Smooth muscle cell (in vitro differentiated cells): ENCODE results near the gene SCRN2. TPM values are rescaled to one million over a fixed set of nuclear protein-coding genes. Genes with fewer than 3 reads are reported as not detected.

ENCODE experiments used
- DNase-seq: peaks from one replicate; lab custom pipeline; 2025; ENCODE audit not compliant: unreplicated experiment; lab: John Stamatoyannopoulos, UW
- H2AFZ ChIP-seq: fragments of 200-600 bp; sonication (generic); 2 replicates; pipeline ENCODE4 v1.6.0; 2016; ENCODE audit warnings: antibody characterized with exemption, low read depth, mild to moderate bottlenecking
- H3F3A ChIP-seq: fragments of 200-600 bp; sonication (generic); 2 replicates; pipeline ENCODE4 v1.6.0; 2017; ENCODE audit warnings: antibody characterized with exemption, low read depth
- H3K27ac ChIP-seq: fragments of 200-600 bp; sonication (generic); 2 replicates; pipeline ENCODE4 v1.5.1; 2016; ENCODE audit warnings: low read depth, mild to moderate bottlenecking
- H3K27me3 ChIP-seq: fragments of 200-600 bp; sonication (generic); 2 replicates; pipeline ENCODE4 v1.6.1; 2016; ENCODE audit warnings: low read depth, mild to moderate bottlenecking
- H3K36me3 ChIP-seq: fragments of 200-600 bp; sonication (generic); 2 replicates; pipeline ENCODE4 v1.5.1; 2016; ENCODE audit warnings: low read depth
- H3K4me1 ChIP-seq: fragments of 200-600 bp; sonication (generic); 2 replicates; pipeline ENCODE4 v1.5.1; 2016; ENCODE audit warnings: low read depth
- H3K4me2 ChIP-seq: fragments of 200-600 bp; sonication (generic); 2 replicates; pipeline ENCODE4 v1.6.0; 2016; ENCODE audit warnings: mild to moderate bottlenecking
- H3K4me3 ChIP-seq: fragments of 200-600 bp; sonication (generic); 2 replicates; pipeline ENCODE4 v1.5.1; 2016; ENCODE audit warnings: mild to moderate bottlenecking
- H3K79me2 ChIP-seq: fragments of 200-600 bp; sonication (generic); 2 replicates; pipeline ENCODE4 v1.6.0; 2016; ENCODE audit warnings: low read depth, mild to moderate bottlenecking
- H3K9ac ChIP-seq: fragments of 200-600 bp; sonication (generic); 2 replicates; pipeline ENCODE4 v1.6.0; 2016; ENCODE audit warnings: low read depth
- H3K9me3 ChIP-seq: fragments of 200-600 bp; sonication (generic); replicated peaks from 2 replicates; pipeline ENCODE4 v1.5.1; 2016; ENCODE audit warnings: low read depth
- H4K20me1 ChIP-seq: fragments of 200-600 bp; sonication (generic); 2 replicates; pipeline ENCODE4 v1.6.0; 2016; ENCODE audit warnings: low read depth
- CTCF ChIP-seq: fragments of 200-600 bp; sonication (generic); IDR thresholded peaks from 2 replicates; pipeline ENCODE4 v1.5.1; 2017; ENCODE audit warnings: borderline replicate concordance, mild to moderate bottlenecking, antibody characterized with exemption; ENCODE audit not compliant: insufficient read depth, poor library complexity, severe bottlenecking
- WGBS: methylation state at CpG from one replicate; pipeline ENCODE4 v1.1.7; 2016; ENCODE audit warnings: low lambda C conversion rate; 5-methylcytosine and 5-hydroxymethylcytosine counted together
- polyA plus RNA-seq: library from polyadenylated mRNA; unstranded; fragments of >200 nt; fragmentation: Nextera tagmentation; extraction: Ambion mirVana; gene quantifications from 2 replicates; pipeline ENCODE4 v1.2.1, GENCODE V29; 2016
- total RNA-seq: library from RNA; depleted of rRNA; stranded (reverse); fragments of >200 nt; gene quantifications from 2 replicates; pipeline ENCODE4 v1.2.3, GENCODE V29; 2014

SCRN2 gene
- total and polyA plus RNA-seq, 2 experiments from 2014 or later = 16.0 to 49.4 TPM

- peaks cover 17% of the 10 kb centered on the region for H3K4me1 ChIP-seq
- peaks cover 17% of the 10 kb centered on the region for H3K79me2 ChIP-seq
- H3K9ac ChIP-seq = no peak overlapping the region
- no peaks in the 10 kb centered on the region for H3K27me3 ChIP-seq
- no peak for TF ChIP-seq CTCF
- no peak for DNase-seq
- H3K4me2 ChIP-seq = peak overlapping the region; percentile 84
- no peak overlapping the region for H3K27ac ChIP-seq
- H3F3A ChIP-seq = peaks cover 7% of the 10 kb centered on the region
- H3K4me3 ChIP-seq = peak overlapping the region; percentile 72
- peaks cover 8% of the 10 kb centered on the region for H4K20me1 ChIP-seq
- H3K36me3 ChIP-seq = no peaks in the 10 kb centered on the region
- H2AFZ ChIP-seq = peak overlapping the region; percentile 68
- WGBS = 70% methylated on average over 16 of the region's 16 CpGs
- H3K9me3 ChIP-seq = no peaks in the 10 kb centered on the region
Measured at GRCh38 chr17:47841488-47842291, 617 bp upstream of the SCRN2 start.

- peaks cover 9% of the 10 kb centered on the region for H3K79me2 ChIP-seq
- peak overlapping the region; percentile 84 for H3K4me2 ChIP-seq
- no peak for DNase-seq
- H4K20me1 ChIP-seq = no peaks in the 10 kb centered on the region
- H3K9me3 ChIP-seq = no peaks in the 10 kb centered on the region
- no peaks in the 10 kb centered on the region for H3K36me3 ChIP-seq
- 66% methylated on average over 17 of the region's 17 CpGs for WGBS
- H3K27ac ChIP-seq = no peak overlapping the region
- peak overlapping the region; percentile 55 for H3K9ac ChIP-seq
- peaks cover 7% of the 10 kb centered on the region for H3F3A ChIP-seq
- TF ChIP-seq CTCF = no peak
- H3K4me3 ChIP-seq = peak overlapping the region; percentile 72
- peaks cover 7% of the 10 kb centered on the region for H3K4me1 ChIP-seq
- H2AFZ ChIP-seq = peak overlapping the region; percentile 68
- no peaks in the 10 kb centered on the region for H3K27me3 ChIP-seq
Measured at GRCh38 chr17:47840001-47840741, 902 bp downstream of the SCRN2 start.

- H2AFZ ChIP-seq = no peak overlapping the region
- H3K4me3 ChIP-seq = no peak overlapping the region
- no peak overlapping the region for H3K9ac ChIP-seq
- no peaks in the 10 kb centered on the region for H3K27me3 ChIP-seq
- no peak for TF ChIP-seq CTCF
- H3K36me3 ChIP-seq = no peaks in the 10 kb centered on the region
- H3K27ac ChIP-seq = no peak overlapping the region
- no peaks in the 10 kb centered on the region for H3K9me3 ChIP-seq
- no peak for DNase-seq
- H4K20me1 ChIP-seq = no peaks in the 10 kb centered on the region
- H3K4me1 ChIP-seq = peaks cover 7% of the 10 kb centered on the region
- H3K79me2 ChIP-seq = peaks cover 9% of the 10 kb centered on the region
- WGBS = 96% methylated on average over 5 of the region's 5 CpGs
- peaks cover 4% of the 10 kb centered on the region for H3F3A ChIP-seq
- no peak overlapping the region for H3K4me2 ChIP-seq
Measured at GRCh38 chr17:47839071-47839470, 2.0 kb downstream of the SCRN2 start.
